RPMI7951 (cell line): Measurements from ENCODE around the gene HPS6. TPM values are rescaled to one million over a fixed set of nuclear protein-coding genes. Genes with fewer than 3 reads are reported as not detected.

ENCODE experiments used
- total RNA-seq: library from RNA; depleted of rRNA; stranded (reverse); fragments of >200 nt; shearing (Covaris generic); gene quantifications from 2 replicates; pipeline ENCODE4 v1.2.3, GENCODE V29; 2014; rRNA removed

Gene HPS6
- total RNA-seq, 1 experiment from 2014 or later, result 5.3 TPM

Other genes with a start within 250 kb of the HPS6 start
- 39.7 and 41.7 TPM in 2 replicates for gene OGA, start 246.9 kb upstream of the HPS6 start, total RNA-seq
- gene KCNIP2, start 221.5 kb upstream of the HPS6 start, total RNA-seq, result 0.12 and 0.59 TPM in 2 replicates
- gene ARMH3, start 9.2 kb upstream of the HPS6 start, total RNA-seq, result 3.8 and 5.7 TPM in 2 replicates
- 17.2 and 19.6 TPM in 2 replicates for gene LDB1, start 55.0 kb downstream of the HPS6 start, total RNA-seq
- gene PPRC1, start 67.7 kb downstream of the HPS6 start, total RNA-seq, result 10.6 and 14.7 TPM in 2 replicates
- 31.2 and 41.1 TPM in 2 replicates for gene NOLC1, start 87.0 kb downstream of the HPS6 start, total RNA-seq
- gene ELOVL3, start 160.9 kb downstream of the HPS6 start, total RNA-seq, result 0.36 and 0.49 TPM in 2 replicates
- not detected in 2 replicates for gene PITX3, start 176.2 kb downstream of the HPS6 start, total RNA-seq
- gene GBF1, start 180.2 kb downstream of the HPS6 start, total RNA-seq, result 23.9 and 31.0 TPM in 2 replicates